ENCODE results near the gene CREBBP.

CREBBP gene

GRCh38 chr16:3846595-3847091 is 33.9 kb downstream of the CREBBP start:
- Histone ChIP-seq H3K4me3 (ENCODE audit: low read depth, low read length) (no peak overlapping the region), H3K79me2 (peaks cover 54% of the 10 kb centered on the region), H2AFZ (no peak overlapping the region), H3K27ac (no peak overlapping the region), H3K36me3 (ENCODE audit: control insufficient read depth, insufficient read depth, low read length) (no peaks in the 10 kb centered on the region), H3K9ac (no peak overlapping the region), H3K27me3 (ENCODE audit: control insufficient read depth, insufficient read depth, low read length) (no peaks in the 10 kb centered on the region), H3K4me1 (peaks cover 7% of the 10 kb centered on the region), H3K4me2 (ENCODE audit: low read length) (no peak overlapping the region), H3K9me3 (ENCODE audit: control insufficient read depth, low read length) (no peaks in the 10 kb centered on the region)
- TF ChIP-seq CTCF (IDR thresholded peaks at IDR 0.05) = no peak

GRCh38 chr16:3846087-3846486 is 34.4 kb downstream of the CREBBP start:
- Histone ChIP-seq H3K27ac (no peak overlapping the region), H2AFZ (no peak overlapping the region), H3K4me3 (ENCODE audit: low read depth, low read length) (no peak overlapping the region), H3K79me2 (peaks cover 58% of the 10 kb centered on the region), H3K27me3 (ENCODE audit: control insufficient read depth, insufficient read depth, low read length) (no peaks in the 10 kb centered on the region), H3K4me1 (peaks cover 8% of the 10 kb centered on the region), H3K4me2 (ENCODE audit: low read length) (no peak overlapping the region), H3K36me3 (ENCODE audit: control insufficient read depth, insufficient read depth, low read length) (no peaks in the 10 kb centered on the region), H3K9ac (no peak overlapping the region), H3K9me3 (ENCODE audit: control insufficient read depth, low read length) (no peaks in the 10 kb centered on the region)
- TF ChIP-seq CTCF (IDR thresholded peaks at IDR 0.05) = no peak

GRCh38 chr16:3842994-3843393 is 37.5 kb downstream of the CREBBP start:
- H2AFZ ChIP-seq = no peak overlapping the region
- TF ChIP-seq CTCF (IDR thresholded peaks at IDR 0.05) = no peak
- H3K27ac ChIP-seq = no peak overlapping the region
- H3K79me2 ChIP-seq = peaks cover 47% of the 10 kb centered on the region
- peaks cover 8% of the 10 kb centered on the region for H3K4me1 ChIP-seq
- H3K9ac ChIP-seq = no peak overlapping the region
- no peaks in the 10 kb centered on the region for H3K27me3 ChIP-seq (ENCODE audit: control insufficient read depth, insufficient read depth, low read length)
- H3K36me3 ChIP-seq (ENCODE audit: control insufficient read depth, insufficient read depth, low read length) = no peaks in the 10 kb centered on the region
- H3K9me3 ChIP-seq (ENCODE audit: control insufficient read depth, low read length) = no peaks in the 10 kb centered on the region
- no peak overlapping the region for H3K4me2 ChIP-seq (ENCODE audit: low read length)
- H3K4me3 ChIP-seq (ENCODE audit: low read depth, low read length) = no peak overlapping the region

GRCh38 chr16:3841729-3842508 is 38.6 kb downstream of the CREBBP start:
- Histone ChIP-seq H3K27ac (no peak overlapping the region), H3K4me2 (ENCODE audit: low read length) (no peak overlapping the region), H3K4me1 (peaks cover 8% of the 10 kb centered on the region), H3K36me3 (ENCODE audit: control insufficient read depth, insufficient read depth, low read length) (no peaks in the 10 kb centered on the region), H3K79me2 (peaks cover 44% of the 10 kb centered on the region), H2AFZ (no peak overlapping the region), H3K9ac (no peak overlapping the region), H3K9me3 (ENCODE audit: control insufficient read depth, low read length) (no peaks in the 10 kb centered on the region), H3K27me3 (ENCODE audit: control insufficient read depth, insufficient read depth, low read length) (no peaks in the 10 kb centered on the region), H3K4me3 (ENCODE audit: low read depth, low read length) (no peak overlapping the region)
- TF ChIP-seq CTCF (IDR thresholded peaks at IDR 0.05) = no peak
